ENCODE results near the gene IGLON5.

Gene IGLON5

GRCh38 chr19:51342631-51343569, 31.5 kb downstream of the IGLON5 start:
- H3K4ac ChIP-seq (ENCODE audit: low read length), result no peak overlapping the region
- H3K9ac ChIP-seq (ENCODE audit: low read depth, low read length, poor library complexity), result no peak overlapping the region
- peak overlapping the region; percentile 3 for H2BK15ac ChIP-seq (ENCODE audit: low read length)
- no peak overlapping the region for H2BK5ac ChIP-seq (ENCODE audit: low read length)
- peak overlapping the region; percentile 16 for H2BK12ac ChIP-seq (ENCODE audit: low read length)
- DNase-seq (ENCODE audit: low spot score), result no peak
- no peak overlapping the region for H4K91ac ChIP-seq (ENCODE audit: low read depth, low read length, poor library complexity)
- H3K4me3 ChIP-seq (ENCODE audit: low read length in 2 of 2), result no peak overlapping the region
- peaks cover 0 to 19% (median 7%) of the 10 kb centered on the region in 3 experiments for H3K27me3 ChIP-seq (ENCODE audit: control insufficient read depth in 3 of 3, insufficient read depth in 3 of 3, low read depth in 1 of 3, low read length in 3 of 3)
- no CpG with 5 or more reads among the region's 9 CpGs for WGBS, 2 donors (ENCODE audit: extremely low coverage in 2 of 2, insufficient read length in 2 of 2, insufficient replicate concordance in 1 of 2)
- peaks cover 0 to 4% of the 10 kb centered on the region in 2 donors for H3K36me3 ChIP-seq (replicated peaks in 1 of 2; ENCODE audit: control insufficient read depth in 2 of 2, insufficient read depth in 2 of 2, low read length in 2 of 2)
- H3K14ac ChIP-seq (ENCODE audit: low read length), result no peak overlapping the region
- no peak overlapping the region for H2BK120ac ChIP-seq (ENCODE audit: low read depth, low read length)
- no peak overlapping the region for H3K27ac ChIP-seq (replicated peaks; ENCODE audit: low read length)
- no peak overlapping the region for H2AK5ac ChIP-seq (ENCODE audit: low read depth, low read length)
- no peak overlapping the region for H3K18ac ChIP-seq (ENCODE audit: low read length)
- H2AFZ ChIP-seq (ENCODE audit: low read length), result no peak overlapping the region
- H3K4me2 ChIP-seq (ENCODE audit: insufficient read depth, low read length, poor library complexity, severe bottlenecking), result no peak overlapping the region
- H3K4me1 ChIP-seq (ENCODE audit: control insufficient read depth in 2 of 2, insufficient read depth in 1 of 2, low read depth in 1 of 2, low read length in 2 of 2), result peaks cover 2 to 5% of the 10 kb centered on the region in 2 donors
- H4K8ac ChIP-seq (ENCODE audit: low read depth, low read length), result no peak overlapping the region
- peaks cover 2% of the 10 kb centered on the region for H3K79me1 ChIP-seq (ENCODE audit: low read depth, low read length)
- no peak overlapping the region for H3K23ac ChIP-seq (ENCODE audit: low read depth, low read length, poor library complexity)
- no peaks in the 10 kb centered on the region for H3K9me3 ChIP-seq (replicated peaks in 1 of 2; ENCODE audit: control insufficient read depth in 2 of 2, insufficient read depth in 1 of 2, low read depth in 1 of 2, low read length in 2 of 2)

- H2BK5ac ChIP-seq (ENCODE audit: low read length), result no peak overlapping the region
- no peak overlapping the region for H4K91ac ChIP-seq (ENCODE audit: low read depth, low read length, poor library complexity)
- H3K4ac ChIP-seq (ENCODE audit: low read length), result no peak overlapping the region
- no CpG with 5 or more reads among the region's 9 CpGs for WGBS, 2 donors (ENCODE audit: extremely low coverage in 2 of 2, insufficient read length in 2 of 2, insufficient replicate concordance in 1 of 2)
- no peak overlapping the region for H2AFZ ChIP-seq (ENCODE audit: low read length)
- H4K8ac ChIP-seq (ENCODE audit: low read depth, low read length), result no peak overlapping the region
- H3K14ac ChIP-seq (ENCODE audit: low read length), result no peak overlapping the region
- no peak overlapping the region for H3K23ac ChIP-seq (ENCODE audit: low read depth, low read length, poor library complexity)
- no peak overlapping the region for H2AK5ac ChIP-seq (ENCODE audit: low read depth, low read length)
- no peak overlapping the region for H3K4me3 ChIP-seq (ENCODE audit: low read length in 2 of 2)
- H3K9ac ChIP-seq (ENCODE audit: low read depth, low read length, poor library complexity), result no peak overlapping the region
- no peak overlapping the region for H3K18ac ChIP-seq (ENCODE audit: low read length)
- H3K36me3 ChIP-seq (replicated peaks in 1 of 2; ENCODE audit: control insufficient read depth in 2 of 2, insufficient read depth in 2 of 2, low read length in 2 of 2), result peaks cover 0 to 6% of the 10 kb centered on the region in 2 donors
- no peak for DNase-seq (ENCODE audit: low spot score)
- peaks cover 0 to 5% of the 10 kb centered on the region in 2 donors for H3K4me1 ChIP-seq (ENCODE audit: control insufficient read depth in 2 of 2, insufficient read depth in 1 of 2, low read depth in 1 of 2, low read length in 2 of 2)
- H2BK15ac ChIP-seq (ENCODE audit: low read length), result no peak overlapping the region
- H3K9me3 ChIP-seq (replicated peaks in 1 of 2; ENCODE audit: control insufficient read depth in 2 of 2, insufficient read depth in 1 of 2, low read depth in 1 of 2, low read length in 2 of 2), result no peaks in the 10 kb centered on the region
- H2BK12ac ChIP-seq (ENCODE audit: low read length), result no peak overlapping the region
- H3K4me2 ChIP-seq (ENCODE audit: insufficient read depth, low read length, poor library complexity, severe bottlenecking), result no peak overlapping the region
- H2BK120ac ChIP-seq (ENCODE audit: low read depth, low read length), result no peak overlapping the region
- peaks cover 0 to 19% (median 7%) of the 10 kb centered on the region in 3 experiments for H3K27me3 ChIP-seq (ENCODE audit: control insufficient read depth in 3 of 3, insufficient read depth in 3 of 3, low read depth in 1 of 3, low read length in 3 of 3)
- no peak overlapping the region for H3K27ac ChIP-seq (replicated peaks; ENCODE audit: low read length)
- H3K79me1 ChIP-seq (ENCODE audit: low read depth, low read length), result peaks cover 2% of the 10 kb centered on the region
These were observed 33.7 kb downstream of the IGLON5 start for GRCh38 chr19:51345076-51345620.

- Histone ChIP-seq H3K4me1 (ENCODE audit: control insufficient read depth in 2 of 2, insufficient read depth in 1 of 2, low read depth in 1 of 2, low read length in 2 of 2) (no peaks in the 10 kb centered on the region), H3K4me2 (ENCODE audit: insufficient read depth, low read length, poor library complexity, severe bottlenecking) (no peak overlapping the region), H2BK15ac (ENCODE audit: low read length) (no peak overlapping the region), H3K9me3 (replicated peaks in 1 of 2; ENCODE audit: control insufficient read depth in 2 of 2, insufficient read depth in 1 of 2, low read depth in 1 of 2, low read length in 2 of 2) (no peaks in the 10 kb centered on the region), H4K91ac (ENCODE audit: low read depth, low read length, poor library complexity) (no peak overlapping the region), H3K27ac (replicated peaks; ENCODE audit: low read length) (no peak overlapping the region), H3K23ac (ENCODE audit: low read depth, low read length, poor library complexity) (peak overlapping the region; percentile 69), H3K14ac (ENCODE audit: low read length) (no peak overlapping the region), H3K18ac (ENCODE audit: low read length) (no peak overlapping the region), H3K36me3 (replicated peaks in 1 of 2; ENCODE audit: control insufficient read depth in 2 of 2, insufficient read depth in 2 of 2, low read length in 2 of 2) (peaks cover 2 to 6% of the 10 kb centered on the region in 2 donors), H2BK120ac (ENCODE audit: low read depth, low read length) (no peak overlapping the region), H4K8ac (ENCODE audit: low read depth, low read length) (no peak overlapping the region), H2BK5ac (ENCODE audit: low read length) (no peak overlapping the region), H2AFZ (ENCODE audit: low read length) (no peak overlapping the region), H3K27me3 (ENCODE audit: control insufficient read depth in 3 of 3, insufficient read depth in 3 of 3, low read depth in 1 of 3, low read length in 3 of 3) (peaks cover 0 to 8% (median 0%) of the 10 kb centered on the region in 3 experiments), H3K4ac (ENCODE audit: low read length) (no peak overlapping the region), H2BK12ac (ENCODE audit: low read length) (no peak overlapping the region), H3K9ac (ENCODE audit: low read depth, low read length, poor library complexity) (peak overlapping the region; percentile 1), H2AK5ac (ENCODE audit: low read depth, low read length) (peak overlapping the region; percentile 42), H3K4me3 (ENCODE audit: low read length in 2 of 2) (no peak overlapping the region), H3K79me1 (ENCODE audit: low read depth, low read length) (no peaks in the 10 kb centered on the region)
- DNase-seq (ENCODE audit: low spot score), result no peak
- no CpG with 5 or more reads among the region's 17 CpGs for WGBS, 2 donors (ENCODE audit: extremely low coverage in 2 of 2, insufficient read length in 2 of 2, insufficient replicate concordance in 1 of 2)
These were observed 35.3 kb downstream of the IGLON5 start for GRCh38 chr19:51346742-51347141.

Data from neuronal stem cell (in vitro differentiated cells).